Measurements from ENCODE around the gene TSBP1.
"Not testable (repeated sequence)": the region's sequence is repeated elsewhere in the genome, so short reads cannot be mapped to it uniquely, and the experiment has no call there.

DNA sequence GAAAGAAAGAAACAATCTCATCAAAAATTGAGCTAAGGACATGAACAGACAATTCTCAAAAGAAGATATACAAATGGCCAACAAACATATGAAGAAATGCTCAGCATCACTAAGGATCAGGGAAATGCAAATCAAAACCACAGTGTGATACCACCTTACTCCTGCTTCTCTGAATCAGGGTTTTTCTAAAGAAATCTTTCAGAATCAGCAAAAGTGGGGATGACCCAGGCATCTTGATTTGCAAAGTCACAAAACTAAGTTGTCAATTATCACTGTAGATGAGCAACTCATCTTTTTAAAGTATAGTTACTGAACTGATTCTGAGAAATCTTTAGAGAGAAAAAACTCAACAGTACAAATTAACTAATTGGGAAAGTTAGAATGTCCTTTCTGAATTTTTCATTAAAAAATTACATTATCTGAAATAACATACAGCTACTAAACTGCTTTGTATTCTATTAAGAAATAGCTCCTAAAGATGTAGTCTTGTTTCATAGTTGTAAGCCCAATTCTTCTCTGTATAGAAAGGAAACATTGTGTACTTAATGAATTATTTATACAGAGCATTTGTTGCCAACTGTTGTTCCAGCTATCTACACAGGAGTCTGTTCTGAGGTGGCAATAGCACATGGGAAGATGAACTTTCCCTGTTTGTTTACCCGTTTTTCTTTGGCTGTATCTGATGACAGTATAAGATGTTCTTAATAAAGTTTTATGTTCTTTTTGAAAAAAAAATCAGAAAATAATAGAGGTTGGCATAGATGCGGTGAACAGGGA lies 97.7 kb downstream of the TSBP1 start:
- TF ChIP-seq NFATC3 (IDR thresholded peaks at IDR 0.05); POLR2AphosphoS2 (IDR thresholded peaks at IDR 0.05; ENCODE audit: low read length); COPS2 (conservative IDR thresholded peaks at IDR 0.05); HDGF (IDR thresholded peaks at IDR 0.05); EP400 (IDR thresholded peaks at IDR 0.05); EZH2 (IDR thresholded peaks at IDR 0.05; ENCODE audit: borderline replicate concordance, low read depth, low read length); FOXP1 (CRISPR knock-in tag; IDR thresholded peaks at IDR 0.05); MTF1 (CRISPR knock-in tag; IDR thresholded peaks at IDR 0.05; ENCODE audit: borderline replicate concordance); FOXM1 (IDR thresholded peaks at IDR 0.05; ENCODE audit: low read depth); FOXM1 (CRISPR knock-in tag; IDR thresholded peaks at IDR 0.05; ENCODE audit: low read depth); SRF (CRISPR knock-in tag; IDR thresholded peaks at IDR 0.05): not testable (repeated sequence)
- TF ChIP-seq, protein P1, sequence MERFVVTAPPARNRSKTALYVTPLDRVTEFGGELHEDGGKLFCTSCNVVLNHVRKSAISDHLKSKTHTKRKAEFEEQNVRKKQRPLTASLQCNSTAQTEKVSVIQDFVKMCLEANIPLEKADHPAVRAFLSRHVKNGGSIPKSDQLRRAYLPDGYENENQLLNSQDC (CRISPR knock-in tag; IDR thresholded peaks at IDR 0.05), result not testable (repeated sequence)
- TF ChIP-seq, protein P2, sequence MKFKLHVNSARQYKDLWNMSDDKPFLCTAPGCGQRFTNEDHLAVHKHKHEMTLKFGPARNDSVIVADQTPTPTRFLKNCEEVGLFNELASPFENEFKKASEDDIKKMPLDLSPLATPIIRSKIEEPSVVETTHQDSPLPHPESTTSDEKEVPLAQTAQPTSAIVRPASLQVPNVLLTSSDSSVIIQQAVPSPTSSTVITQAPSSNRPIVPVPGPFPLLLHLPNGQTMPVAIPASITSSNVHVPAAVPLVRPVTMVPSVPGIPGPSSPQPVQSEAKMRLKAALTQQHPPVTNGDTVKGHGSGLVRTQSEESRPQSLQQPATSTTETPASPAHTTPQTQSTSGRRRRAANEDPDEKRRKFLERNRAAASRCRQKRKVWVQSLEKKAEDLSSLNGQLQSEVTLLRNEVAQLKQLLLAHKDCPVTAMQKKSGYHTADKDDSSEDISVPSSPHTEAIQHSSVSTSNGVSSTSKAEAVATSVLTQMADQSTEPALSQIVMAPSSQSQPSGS (CRISPR knock-in tag; IDR thresholded peaks at IDR 0.05), result not testable (repeated sequence)
- TF ChIP-seq, protein P3, sequence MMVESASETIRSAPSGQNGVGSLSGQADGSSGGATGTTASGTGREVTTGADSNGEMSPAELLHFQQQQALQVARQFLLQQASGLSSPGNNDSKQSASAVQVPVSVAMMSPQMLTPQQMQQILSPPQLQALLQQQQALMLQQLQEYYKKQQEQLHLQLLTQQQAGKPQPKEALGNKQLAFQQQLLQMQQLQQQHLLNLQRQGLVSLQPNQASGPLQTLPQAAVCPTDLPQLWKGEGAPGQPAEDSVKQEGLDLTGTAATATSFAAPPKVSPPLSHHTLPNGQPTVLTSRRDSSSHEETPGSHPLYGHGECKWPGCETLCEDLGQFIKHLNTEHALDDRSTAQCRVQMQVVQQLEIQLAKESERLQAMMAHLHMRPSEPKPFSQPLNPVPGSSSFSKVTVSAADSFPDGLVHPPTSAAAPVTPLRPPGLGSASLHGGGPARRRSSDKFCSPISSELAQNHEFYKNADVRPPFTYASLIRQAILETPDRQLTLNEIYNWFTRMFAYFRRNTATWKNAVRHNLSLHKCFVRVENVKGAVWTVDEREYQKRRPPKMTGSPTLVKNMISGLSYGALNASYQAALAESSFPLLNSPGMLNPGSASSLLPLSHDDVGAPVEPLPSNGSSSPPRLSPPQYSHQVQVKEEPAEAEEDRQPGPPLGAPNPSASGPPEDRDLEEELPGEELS (CRISPR knock-in tag; IDR thresholded peaks at IDR 0.05; ENCODE audit: borderline replicate concordance), result not testable (repeated sequence)

Data from K562 (cell line).